Thymus (tissue), 11 donors: ENCODE measurements around the gene PXDN. TPM values are rescaled to one million over a fixed set of nuclear protein-coding genes. Genes with fewer than 3 reads are reported as not detected.
"Not testable (repeated sequence)": the region's sequence is repeated elsewhere in the genome, so short reads cannot be mapped to it uniquely, and the experiment has no call there.

ENCODE experiments used
- DNase-seq, 9 donors: peaks; one replicate each; pipeline ENCODE4 v3.0.0-alpha.2; 2013; ENCODE audit warnings: low spot score in 9 of 9, low read depth in 6 of 9, missing footprints in 1 of 9
- H3K27ac ChIP-seq, 2 donors: one replicate each; pipeline ENCODE4 v1.5.1; 2013; ENCODE audit warnings: control low read depth in 1 of 2, low read depth in 1 of 2, low read length in 1 of 2, mild to moderate bottlenecking in 1 of 2, moderate library complexity in 1 of 2
- H3K27me3 ChIP-seq, 2 donors: one replicate each; pipeline ENCODE4 v1.5.1; 2013; ENCODE audit warnings: low read length in 1 of 2; ENCODE audit not compliant: control insufficient read depth in 2 of 2, insufficient read depth in 1 of 2
- H3K36me3 ChIP-seq, 2 donors: one replicate each; pipeline ENCODE4 v1.5.1; 2013; ENCODE audit warnings: low read length in 1 of 2, mild to moderate bottlenecking in 1 of 2, moderate library complexity in 1 of 2; ENCODE audit not compliant: control insufficient read depth in 2 of 2, insufficient read depth in 2 of 2
- H3K4me1 ChIP-seq, 2 donors: one replicate each; pipeline ENCODE4 v1.5.1; 2013; ENCODE audit warnings: low read length in 2 of 2; ENCODE audit not compliant: control insufficient read depth in 2 of 2, insufficient read depth in 2 of 2
- H3K4me3 ChIP-seq, 2 donors: one replicate each; pipeline ENCODE4 v1.5.1; 2013; ENCODE audit warnings: low read length in 2 of 2, control low read depth in 1 of 2, mild to moderate bottlenecking in 1 of 2
- H3K9me3 ChIP-seq, 2 donors: one replicate each; pipeline ENCODE4 v1.5.1; 2013; ENCODE audit warnings: low read length in 1 of 2, mild to moderate bottlenecking in 1 of 2; ENCODE audit not compliant: control insufficient read depth in 2 of 2, insufficient read depth in 1 of 2
- WGBS: extraction: QIAGEN DNeasy Blood & Tissue Kit; methylation state at CpG from one replicate; pipeline ENCODE4 v1.1.7; 2013; 5-methylcytosine and 5-hydroxymethylcytosine counted together
- polyA plus RNA-seq: library from polyadenylated mRNA; stranded (reverse); fragments of 200-250 nt; gene quantifications from one replicate; pipeline ENCODE4 v1.2.3, GENCODE V29; 2013
- total RNA-seq: library from RNA; stranded (reverse); fragments of 120-200 nt; gene quantifications from one replicate; pipeline ENCODE4 v1.2.4, GENCODE V29; 2013
- donor health status: healthy.

PXDN gene
- total and polyA plus RNA-seq, 2 donors = 3.1 to 6.4 TPM

DNA sequence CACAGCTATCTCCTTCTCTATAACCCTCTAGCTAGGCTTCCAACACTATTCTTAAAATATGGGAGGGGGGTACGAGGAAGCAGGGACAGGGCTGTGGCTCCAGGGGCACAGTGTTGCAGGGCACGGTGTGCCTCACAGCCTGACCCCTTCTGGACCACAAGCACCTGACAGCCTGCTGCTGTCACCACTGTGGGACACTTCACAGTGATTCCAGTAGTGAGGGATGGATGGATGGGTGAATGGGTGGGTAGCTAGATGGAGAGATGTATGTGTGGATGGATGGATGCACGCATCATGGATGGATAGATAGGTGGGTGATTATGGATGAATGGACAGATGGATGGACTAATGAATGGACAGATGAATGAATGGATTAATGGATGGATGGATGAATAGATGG, 21.6 kb downstream of the PXDN start:
- Histone ChIP-seq H3K9me3 (no peaks in the 10 kb centered on the region), H3K4me3 (no peak overlapping the region), H3K36me3 (no peaks in the 10 kb centered on the region), H3K27me3 (no peaks in the 10 kb centered on the region), H3K27ac (no peak overlapping the region), H3K4me1 (no peaks in the 10 kb centered on the region)
- DNase-seq = no peak
- 93% methylated on average over 3 of the region's 3 CpGs for WGBS

DNA sequence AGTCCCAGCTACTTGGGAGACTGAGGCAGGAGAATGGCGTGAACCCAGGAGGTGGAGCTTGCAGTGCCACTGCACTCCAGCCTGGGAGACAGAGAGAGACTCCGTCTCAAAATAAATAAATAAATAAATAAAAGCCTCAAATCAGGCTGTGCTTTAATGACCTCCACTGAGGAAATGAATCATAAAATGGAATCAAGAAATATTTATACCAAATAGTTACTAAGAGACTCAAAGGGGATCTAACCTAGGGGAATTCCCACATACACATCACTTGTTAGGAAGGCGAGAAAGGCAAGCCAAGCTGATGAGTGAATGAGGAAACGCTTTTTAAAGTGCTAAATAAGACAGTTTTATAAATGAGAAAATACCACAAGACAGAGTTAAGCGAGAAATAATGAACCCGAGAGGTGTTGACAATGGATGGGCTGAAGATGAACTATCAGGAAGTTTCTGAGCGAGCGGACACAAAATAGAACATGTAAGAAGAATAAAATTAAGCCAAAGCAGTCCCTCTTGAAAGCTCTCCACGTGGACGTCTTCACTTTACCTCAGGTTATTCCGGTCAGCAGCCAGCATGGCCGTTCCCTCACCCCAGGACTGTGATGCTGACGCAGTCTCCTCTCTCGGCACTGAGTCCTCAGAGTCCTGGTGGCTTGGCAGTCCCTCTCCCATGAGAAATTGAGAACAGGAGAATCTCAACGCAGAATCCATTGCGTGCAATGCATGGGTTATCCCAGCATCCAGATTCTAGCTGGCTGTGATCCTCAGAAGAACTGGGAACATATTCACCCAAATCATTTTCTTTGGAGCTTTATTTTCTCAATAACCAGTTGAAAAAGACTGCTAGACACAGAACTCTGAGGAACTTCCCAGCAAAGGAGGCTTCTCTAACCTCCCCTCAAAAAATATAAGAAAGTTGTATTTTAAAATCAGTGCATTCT, 22.3 kb downstream of the PXDN start:
- H3K27ac ChIP-seq = no peak overlapping the region
- no peaks in the 10 kb centered on the region for H3K27me3 ChIP-seq
- no peak for DNase-seq
- no peaks in the 10 kb centered on the region for H3K36me3 ChIP-seq
- H3K4me1 ChIP-seq = no peaks in the 10 kb centered on the region
- 95% methylated on average over 16 of the region's 16 CpGs for WGBS
- H3K4me3 ChIP-seq = no peak overlapping the region
- no peaks in the 10 kb centered on the region for H3K9me3 ChIP-seq

DNA sequence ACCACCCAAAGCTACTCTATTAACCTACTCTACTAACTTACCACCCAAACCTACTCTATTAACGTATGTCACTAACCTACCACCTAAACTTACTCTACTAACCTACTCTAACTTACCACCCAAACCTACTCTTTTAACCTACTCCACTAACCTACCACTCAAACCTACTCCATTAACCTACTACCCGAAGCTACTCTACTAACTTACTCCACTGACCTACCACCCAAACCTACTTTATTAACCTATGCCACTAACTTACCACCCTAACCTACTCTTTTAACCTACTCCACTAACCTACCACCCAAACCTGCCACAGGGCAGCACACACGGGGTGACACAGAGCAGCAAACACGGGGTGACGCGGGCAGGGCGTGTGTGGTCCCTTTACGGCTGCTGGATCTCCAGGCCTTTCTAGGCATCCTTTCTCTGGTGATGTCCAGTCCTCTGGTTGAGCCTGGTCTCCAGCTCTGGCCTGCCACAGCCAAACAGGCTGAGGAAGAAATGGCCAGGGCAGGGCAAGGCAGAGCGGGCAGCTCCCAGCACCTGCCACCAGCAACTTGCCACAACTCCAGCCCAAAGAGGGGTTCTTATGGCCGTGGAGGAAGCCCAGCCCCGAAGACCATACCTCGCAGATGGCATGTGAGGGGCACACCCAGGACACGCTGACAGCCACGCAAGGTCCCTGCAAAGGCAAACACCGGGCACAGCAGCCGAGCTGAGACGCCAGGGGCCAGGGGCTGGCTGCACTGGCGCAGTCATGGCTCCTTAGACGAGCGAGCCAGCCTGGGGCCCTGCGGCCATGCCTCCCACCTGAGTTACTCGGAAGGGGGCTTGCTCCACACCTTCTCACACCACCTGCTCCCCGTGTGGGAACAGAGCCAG, 25.7 kb downstream of the PXDN start:
- DNase-seq = no peak
- no peaks in the 10 kb centered on the region for H3K36me3 ChIP-seq
- no peak overlapping the region for H3K27ac ChIP-seq
- H3K27me3 ChIP-seq = no peaks in the 10 kb centered on the region
- 98% methylated on average over 23 of the region's 23 CpGs for WGBS
- no peak overlapping the region for H3K4me3 ChIP-seq
- H3K9me3 ChIP-seq = no peaks in the 10 kb centered on the region
- no peaks in the 10 kb centered on the region for H3K4me1 ChIP-seq

DNA sequence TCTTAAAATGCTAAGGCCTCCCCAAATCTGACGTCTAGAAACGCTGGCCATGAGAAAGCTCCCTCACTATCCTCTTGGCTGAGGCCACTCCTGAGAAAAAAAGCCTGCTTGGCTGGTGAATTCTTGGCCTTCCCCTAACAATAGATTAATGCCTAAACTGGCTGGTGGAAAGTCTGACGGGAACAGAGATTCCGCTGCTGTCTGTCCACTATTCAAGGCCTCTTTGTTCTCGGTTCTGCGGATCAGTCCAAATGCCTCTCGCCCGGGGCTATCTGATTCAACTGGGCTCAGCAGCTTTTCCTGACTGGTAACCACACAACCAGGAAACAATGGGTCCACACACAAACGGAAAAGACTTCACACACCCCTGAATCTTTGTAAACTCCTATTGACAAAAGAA, 27.2 kb downstream of the PXDN start:
- H3K9me3 ChIP-seq = no peaks in the 10 kb centered on the region
- no peak overlapping the region for H3K4me3 ChIP-seq
- no peak overlapping the region for H3K27ac ChIP-seq
- WGBS = 96% methylated on average over 9 of the region's 9 CpGs
- H3K4me1 ChIP-seq = no peaks in the 10 kb centered on the region
- no peaks in the 10 kb centered on the region for H3K36me3 ChIP-seq
- H3K27me3 ChIP-seq = no peaks in the 10 kb centered on the region
- no peak for DNase-seq

DNA sequence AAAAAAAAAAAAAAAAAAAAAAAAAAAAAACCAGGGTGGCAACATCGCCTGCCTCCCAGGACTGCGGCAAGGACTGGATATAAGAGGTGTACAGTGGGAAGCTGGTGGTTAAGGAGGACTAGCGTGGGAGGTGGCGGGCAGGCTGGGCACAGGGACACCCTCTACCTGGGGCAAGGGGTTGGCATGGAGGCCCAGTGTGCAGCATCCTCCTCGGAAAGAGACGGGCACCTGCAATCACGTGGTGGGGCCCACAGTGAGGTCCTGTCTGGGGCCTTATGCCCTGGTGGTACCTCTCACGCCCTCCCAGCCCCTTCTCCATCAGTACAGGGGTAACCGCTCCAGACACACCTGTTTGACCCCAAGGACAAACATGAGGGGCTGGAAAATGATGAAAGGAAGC, 27.9 kb downstream of the PXDN start:
- no peaks in the 10 kb centered on the region for H3K9me3 ChIP-seq
- no peaks in the 10 kb centered on the region for H3K27me3 ChIP-seq
- H3K36me3 ChIP-seq = no peaks in the 10 kb centered on the region
- peak overlapping the region in 1 of 2 donors; percentile 5 for H3K27ac ChIP-seq
- no peak for DNase-seq
- WGBS = 91% methylated on average over 9 of the region's 9 CpGs
- no peaks in the 10 kb centered on the region for H3K4me1 ChIP-seq
- H3K4me3 ChIP-seq = no peak overlapping the region

DNA sequence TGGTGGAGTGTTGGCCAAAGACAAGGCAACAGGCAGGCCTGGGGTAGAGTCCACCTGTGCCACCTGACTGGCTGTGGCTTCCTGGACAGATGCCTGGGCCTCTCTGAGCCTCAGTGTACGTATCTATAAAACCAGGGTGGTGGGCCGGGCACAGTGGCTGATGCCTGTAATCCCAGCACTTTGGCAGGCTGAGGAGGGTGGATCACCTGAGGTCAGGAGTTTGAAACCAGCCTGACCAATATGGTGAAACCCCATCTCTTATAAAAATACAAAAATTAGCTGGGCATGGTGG, 28.4 kb downstream of the PXDN start:
- not testable (repeated sequence) for H3K9me3 ChIP-seq, H3K36me3 ChIP-seq, H3K4me1 ChIP-seq, DNase-seq, H3K4me3 ChIP-seq, H3K27me3 ChIP-seq, H3K27ac ChIP-seq
- WGBS = 97% methylated on average over 2 of the region's 2 CpGs

DNA sequence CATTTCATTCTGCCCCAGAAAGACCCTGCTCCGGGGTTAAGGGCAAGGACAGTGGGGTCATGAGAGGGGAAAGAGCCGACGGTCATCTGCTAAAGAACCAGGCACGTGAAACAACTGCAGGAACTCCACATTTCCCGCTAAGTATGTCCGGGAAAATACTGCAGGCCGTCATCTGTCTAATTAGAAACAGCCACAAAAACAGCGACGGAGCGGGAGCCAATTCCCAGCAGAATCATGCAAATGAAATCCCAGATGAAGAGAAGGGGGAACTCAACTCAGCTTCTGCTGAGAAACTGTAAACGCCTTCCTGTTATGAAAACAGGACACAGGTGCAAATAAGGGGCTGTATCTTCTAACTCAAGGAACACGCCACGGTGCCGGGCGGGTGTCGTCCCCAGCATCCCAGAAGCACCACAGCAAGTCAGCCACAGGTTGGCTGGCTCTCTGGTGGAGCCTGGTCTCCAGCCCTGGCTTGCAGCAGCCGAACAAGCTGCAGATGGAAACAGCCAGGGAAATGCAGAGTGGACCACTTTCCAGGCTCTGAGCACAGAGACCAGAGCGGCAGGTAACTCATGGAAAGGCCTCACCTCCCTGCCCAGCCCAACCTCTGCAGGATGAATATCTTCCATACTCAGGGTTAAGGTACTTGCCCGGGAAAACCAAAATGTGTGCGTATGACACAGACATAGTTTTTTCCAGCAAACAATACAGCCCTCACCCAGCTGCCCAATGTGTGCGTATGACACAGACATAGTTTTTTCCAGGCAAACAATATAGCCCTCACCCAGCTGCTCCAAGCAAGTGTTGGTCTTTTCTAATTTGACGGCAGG, 28.9 kb downstream of the PXDN start:
- H3K4me3 ChIP-seq = no peak overlapping the region
- H3K27me3 ChIP-seq = no peaks in the 10 kb centered on the region
- 68% methylated on average over 22 of the region's 22 CpGs for WGBS
- DNase-seq = peak in 1 of 9 donors; percentile 16
- H3K27ac ChIP-seq = no peak overlapping the region
- H3K9me3 ChIP-seq = no peaks in the 10 kb centered on the region
- no peaks in the 10 kb centered on the region for H3K4me1 ChIP-seq
- no peaks in the 10 kb centered on the region for H3K36me3 ChIP-seq

DNA sequence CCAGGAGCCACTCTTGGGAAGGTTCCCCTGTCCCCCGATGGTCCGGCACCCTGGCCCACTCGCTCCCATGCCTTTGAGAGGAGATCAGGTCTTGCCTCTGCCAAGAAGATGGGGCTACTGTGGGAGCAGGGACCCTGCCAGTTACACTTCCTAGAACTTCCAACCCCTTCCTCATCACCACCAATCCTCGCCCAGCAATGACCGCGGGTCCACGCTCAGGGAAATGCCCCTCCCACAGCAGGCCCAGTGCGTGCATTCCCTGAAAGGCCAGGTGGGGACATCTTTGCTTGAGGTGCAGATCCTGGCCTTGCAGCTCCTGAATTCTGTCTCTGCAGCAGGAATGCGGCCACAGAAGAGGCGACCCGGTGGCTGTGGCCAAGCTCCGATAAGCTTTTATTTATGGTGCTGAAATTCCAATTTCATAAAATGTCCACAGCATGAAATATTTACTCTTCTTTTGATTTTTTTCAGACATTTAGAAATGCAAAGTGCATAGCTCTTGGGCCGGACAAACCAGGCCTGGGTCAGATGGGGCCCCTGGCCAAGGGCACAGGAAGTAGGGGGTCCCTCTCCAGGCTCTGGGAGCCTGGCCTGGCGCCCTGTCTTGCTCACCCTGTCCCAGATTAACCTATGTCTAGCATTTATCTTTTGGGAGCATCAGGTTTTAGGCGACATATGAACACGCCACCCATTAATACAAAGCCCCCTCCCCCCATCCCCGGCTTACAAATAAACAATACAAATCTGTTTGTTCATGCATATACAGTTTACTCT, 29.8 kb downstream of the PXDN start:
- no peaks in the 10 kb centered on the region for H3K27me3 ChIP-seq
- no peaks in the 10 kb centered on the region for H3K4me1 ChIP-seq
- no peaks in the 10 kb centered on the region for H3K9me3 ChIP-seq
- 95% methylated on average over 17 of the region's 17 CpGs for WGBS
- H3K4me3 ChIP-seq = no peak overlapping the region
- H3K36me3 ChIP-seq = no peaks in the 10 kb centered on the region
- H3K27ac ChIP-seq = no peak overlapping the region
- DNase-seq = no peak
